Stimulated activated CD4-positive, alpha-beta T cell treated with anti-CD3 and anti-CD28 coated beads, TNF-alpha, amount 100 ng/mL, for 48 hours (primary cell): ENCODE measurements around the gene RGSL1.
A peak's percentile ranks its signal among the peaks of the same experiment; 100 is the strongest.
"Not testable (repeated sequence)": the region's sequence is repeated elsewhere in the genome, so short reads cannot be mapped to it uniquely, and the experiment has no call there.

ENCODE experiments used
- DNase-seq, 3 donors: peaks; one replicate each; pipeline ENCODE4 v3.0.0-alpha.2; 2020; ENCODE audit warnings: low read depth in 3 of 3

Gene RGSL1

GRCh38 chr1:182446033-182446669 lies 3.8 kb upstream of the RGSL1 start:
- DNase-seq = peak in 2 of 3 donors; percentile 6 to 19

GRCh38 chr1:182447124-182447523 lies 2.8 kb upstream of the RGSL1 start:
- not testable (repeated sequence) for DNase-seq

- DNase-seq = no peak
These were observed 2.3 kb upstream of the RGSL1 start for GRCh38 chr1:182447660-182448059.

GRCh38 chr1:182453631-182454030 lies 3.7 kb downstream of the RGSL1 start:
- no peak for DNase-seq

GRCh38 chr1:182457844-182458243 lies 7.9 kb downstream of the RGSL1 start:
- DNase-seq = no peak

- DNase-seq = no peak
These were observed 10.0 kb downstream of the RGSL1 start for GRCh38 chr1:182459949-182460348.

- no peak for DNase-seq
These were observed 10.6 kb downstream of the RGSL1 start for GRCh38 chr1:182460550-182460951.

GRCh38 chr1:182473556-182473955 lies 23.6 kb downstream of the RGSL1 start:
- no peak for DNase-seq

GRCh38 chr1:182476625-182477024 lies 26.7 kb downstream of the RGSL1 start:
- DNase-seq = no peak

GRCh38 chr1:182478238-182478637 lies 28.3 kb downstream of the RGSL1 start:
- no peak for DNase-seq

GRCh38 chr1:182484067-182484466 lies 34.1 kb downstream of the RGSL1 start:
- no peak for DNase-seq

GRCh38 chr1:182484531-182485257 lies 34.7 kb downstream of the RGSL1 start:
- no peak for DNase-seq

- DNase-seq = no peak
These were observed 35.9 kb downstream of the RGSL1 start for GRCh38 chr1:182485861-182486260.

- no peak for DNase-seq
These were observed 38.9 kb downstream of the RGSL1 start for GRCh38 chr1:182488803-182489202.

- DNase-seq = no peak
These were observed 43.1 kb downstream of the RGSL1 start for GRCh38 chr1:182493063-182493462.

GRCh38 chr1:182495002-182495401 lies 45.1 kb downstream of the RGSL1 start:
- no peak for DNase-seq

- DNase-seq = no peak
These were observed 45.7 kb downstream of the RGSL1 start for GRCh38 chr1:182495693-182496092.

- no peak for DNase-seq
These were observed 57.7 kb downstream of the RGSL1 start for GRCh38 chr1:182507685-182508084.

- DNase-seq = no peak
These were observed 65.6 kb downstream of the RGSL1 start for GRCh38 chr1:182515556-182515955.

- DNase-seq = no peak
These were observed 70.8 kb downstream of the RGSL1 start for GRCh38 chr1:182520736-182521135.

GRCh38 chr1:182525342-182525741 lies 75.4 kb downstream of the RGSL1 start:
- no peak for DNase-seq

- no peak for DNase-seq
These were observed 77.7 kb downstream of the RGSL1 start for GRCh38 chr1:182527680-182528079.

- DNase-seq = not testable (repeated sequence)
These were observed 78.3 kb downstream of the RGSL1 start for GRCh38 chr1:182528206-182528605.

- no peak for DNase-seq
These were observed 84.0 kb downstream of the RGSL1 start for GRCh38 chr1:182533896-182534295.
